Embryonic facial prominence (tissue), 1 donor: ENCODE results near the gene RRP1.
"Not testable (repeated sequence)": the region's sequence is repeated elsewhere in the genome, so short reads cannot be mapped to it uniquely, and the experiment has no call there.

Source experiments
- DNase-seq: peaks from one replicate; pipeline ENCODE4 v3.0.0-alpha.2; 2016; ENCODE audit errors: extremely low spot score

RRP1 gene

GRCh38 chr21:43836616-43837015 is 47.2 kb downstream of the RRP1 start:
- DNase-seq = no peak

- no peak for DNase-seq
These were observed 50.9 kb downstream of the RRP1 start for GRCh38 chr21:43840259-43840658.

GRCh38 chr21:43842742-43843141 is 53.4 kb downstream of the RRP1 start:
- no peak for DNase-seq

GRCh38 chr21:43844906-43845305 is 55.5 kb downstream of the RRP1 start:
- not testable (repeated sequence) for DNase-seq

GRCh38 chr21:43845386-43845785 is 56.0 kb downstream of the RRP1 start:
- no peak for DNase-seq

- DNase-seq = no peak
These were observed 57.1 kb downstream of the RRP1 start for GRCh38 chr21:43846430-43846829.

GRCh38 chr21:43847301-43847700 is 57.9 kb downstream of the RRP1 start:
- no peak for DNase-seq

GRCh38 chr21:43848771-43849170 is 59.4 kb downstream of the RRP1 start:
- DNase-seq = no peak

GRCh38 chr21:43849532-43850299 is 60.3 kb downstream of the RRP1 start:
- DNase-seq = no peak

GRCh38 chr21:43850728-43851295 is 61.4 kb downstream of the RRP1 start:
- DNase-seq = no peak

- no peak for DNase-seq
These were observed 62.2 kb downstream of the RRP1 start for GRCh38 chr21:43851593-43851992.

- DNase-seq = no peak
These were observed 64.7 kb downstream of the RRP1 start for GRCh38 chr21:43853851-43854772.
